Measurements from ENCODE around the gene NKD1. TPM values are rescaled to one million over a fixed set of nuclear protein-coding genes. Genes with fewer than 3 reads are reported as not detected.

NKD1 gene
- total and polyA plus RNA-seq, 2 donors (not counting 1 experiment from before 2014, with no cell fraction given), result 0.16 to 1.9 TPM

DNA sequence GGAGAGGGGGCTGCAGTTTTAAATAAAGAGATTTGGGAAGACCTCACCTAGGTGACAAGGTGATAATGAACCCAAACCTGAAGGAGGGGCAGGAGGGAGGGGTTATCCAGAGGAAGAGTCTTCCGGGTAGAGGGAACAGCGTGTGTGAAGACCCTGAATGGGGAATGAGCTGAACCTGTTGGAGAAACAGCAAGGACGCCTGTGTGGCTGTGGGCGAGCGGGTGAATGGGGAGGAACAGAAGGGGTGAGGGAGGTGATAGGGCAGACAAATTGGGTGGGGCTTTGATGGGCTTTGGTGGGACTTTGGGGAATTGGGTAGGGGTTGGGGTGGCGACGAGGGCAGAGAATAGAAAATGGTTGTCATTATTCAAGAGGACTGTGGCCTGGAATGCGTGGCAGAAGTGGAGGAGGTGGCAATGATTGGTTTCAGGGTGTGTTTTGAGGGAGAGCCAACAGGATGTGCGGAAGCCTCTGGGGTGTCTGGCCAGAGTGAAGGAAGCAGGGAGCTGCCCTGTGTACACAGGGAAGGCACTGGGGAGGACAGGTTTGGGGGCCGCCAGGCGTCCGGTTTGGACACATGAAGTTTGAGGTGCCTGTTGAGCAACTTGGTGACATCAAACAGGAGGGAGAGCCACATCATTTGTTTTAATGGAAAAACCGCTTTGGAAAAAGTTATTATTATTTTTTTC, 48.7 kb downstream of the NKD1 start:
- intact Hi-C loops (cut with micrococcal nuclease), result no loop called here
- TF ChIP-seq, protein P1, sequence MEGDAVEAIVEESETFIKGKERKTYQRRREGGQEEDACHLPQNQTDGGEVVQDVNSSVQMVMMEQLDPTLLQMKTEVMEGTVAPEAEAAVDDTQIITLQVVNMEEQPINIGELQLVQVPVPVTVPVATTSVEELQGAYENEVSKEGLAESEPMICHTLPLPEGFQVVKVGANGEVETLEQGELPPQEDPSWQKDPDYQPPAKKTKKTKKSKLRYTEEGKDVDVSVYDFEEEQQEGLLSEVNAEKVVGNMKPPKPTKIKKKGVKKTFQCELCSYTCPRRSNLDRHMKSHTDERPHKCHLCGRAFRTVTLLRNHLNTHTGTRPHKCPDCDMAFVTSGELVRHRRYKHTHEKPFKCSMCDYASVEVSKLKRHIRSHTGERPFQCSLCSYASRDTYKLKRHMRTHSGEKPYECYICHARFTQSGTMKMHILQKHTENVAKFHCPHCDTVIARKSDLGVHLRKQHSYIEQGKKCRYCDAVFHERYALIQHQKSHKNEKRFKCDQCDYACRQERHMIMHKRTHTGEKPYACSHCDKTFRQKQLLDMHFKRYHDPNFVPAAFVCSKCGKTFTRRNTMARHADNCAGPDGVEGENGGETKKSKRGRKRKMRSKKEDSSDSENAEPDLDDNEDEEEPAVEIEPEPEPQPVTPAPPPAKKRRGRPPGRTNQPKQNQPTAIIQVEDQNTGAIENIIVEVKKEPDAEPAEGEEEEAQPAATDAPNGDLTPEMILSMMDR (IDR thresholded peaks at IDR 0.05), result no peak
- TF ChIP-seq EZH2 (IDR thresholded peaks at IDR 0.05; ENCODE audit: borderline replicate concordance, insufficient read depth, low read depth, low read length, poor library complexity, severe bottlenecking), result no peak
- POLR2A ChIA-PET, result no interaction called here
- Histone ChIP-seq H3K36me3 (replicated peaks in 1 of 2; ENCODE audit: control extremely low read depth in 1 of 2, control insufficient read depth in 1 of 2, extremely low read depth in 1 of 2, insufficient read depth in 2 of 2, low read length in 1 of 2) (no peaks in the 10 kb centered on the region), H4K20me1 (ENCODE audit: control insufficient read depth, insufficient read depth, low read length, poor library complexity, severe bottlenecking) (no peaks in the 10 kb centered on the region), H2AFZ (ENCODE audit: insufficient read depth, low read depth, low read length, poor library complexity, severe bottlenecking) (no peak overlapping the region), H3K27me3 (replicated peaks in 1 of 4; ENCODE audit: control extremely low read depth in 1 of 4, control insufficient read depth in 3 of 4, insufficient read depth in 4 of 4, low read length in 3 of 4) (no peaks in the 10 kb centered on the region), H3K27ac (ENCODE audit: low read length in 2 of 2) (no peak overlapping the region), H3K4me1 (ENCODE audit: control insufficient read depth in 2 of 2, insufficient read depth in 2 of 2, low read length in 2 of 2) (no peaks in the 10 kb centered on the region), H3K79me2 (ENCODE audit: control insufficient read depth, insufficient read depth, low read length) (no peaks in the 10 kb centered on the region), H3K4me3 (ENCODE audit: control extremely low read depth in 1 of 5, extremely low read depth in 1 of 5, insufficient read depth in 1 of 5, low read depth in 2 of 5, low read length in 4 of 5) (no peak overlapping the region), H3K9me3 (ENCODE audit: control extremely low read depth in 1 of 3, control insufficient read depth in 2 of 3, insufficient read depth in 1 of 3, low read length in 2 of 3) (no peaks in the 10 kb centered on the region), H3K9ac (ENCODE audit: low read length) (no peak overlapping the region), H3K4me2 (replicated peaks; ENCODE audit: low read depth, low read length, poor library complexity, severe bottlenecking) (no peak overlapping the region)
- DNase-seq, result no peak
- Mint-ChIP-seq H3K27me3 (no peaks in the 10 kb centered on the region), H3K9me3 (ENCODE audit: insufficient read depth) (no peaks in the 10 kb centered on the region), H3K4me3 (no peak overlapping the region), H3K27ac (no peak overlapping the region), H3K4me1 (no peaks in the 10 kb centered on the region)
- 94% methylated on average over 12 of the region's 13 CpGs for WGBS (ENCODE audit: insufficient coverage)
- CTCF ChIA-PET, result no interaction called here
- no peak for ATAC-seq (ENCODE audit: low read depth)

GRCh38 chr16:50597563-50598255, 49.5 kb downstream of the NKD1 start:
- Histone ChIP-seq H3K4me2 (replicated peaks; ENCODE audit: low read depth, low read length, poor library complexity, severe bottlenecking) (no peak overlapping the region), H3K27ac (ENCODE audit: low read length in 2 of 2) (no peak overlapping the region), H3K27me3 (replicated peaks in 1 of 4; ENCODE audit: control extremely low read depth in 1 of 4, control insufficient read depth in 3 of 4, insufficient read depth in 4 of 4, low read length in 3 of 4) (no peaks in the 10 kb centered on the region), H3K4me1 (ENCODE audit: control insufficient read depth in 2 of 2, insufficient read depth in 2 of 2, low read length in 2 of 2) (no peaks in the 10 kb centered on the region), H3K79me2 (ENCODE audit: control insufficient read depth, insufficient read depth, low read length) (no peaks in the 10 kb centered on the region), H2AFZ (ENCODE audit: insufficient read depth, low read depth, low read length, poor library complexity, severe bottlenecking) (no peak overlapping the region), H3K4me3 (ENCODE audit: control extremely low read depth in 1 of 5, extremely low read depth in 1 of 5, insufficient read depth in 1 of 5, low read depth in 2 of 5, low read length in 4 of 5) (no peak overlapping the region), H3K9me3 (ENCODE audit: control extremely low read depth in 1 of 3, control insufficient read depth in 2 of 3, insufficient read depth in 1 of 3, low read length in 2 of 3) (no peaks in the 10 kb centered on the region), H3K36me3 (replicated peaks in 1 of 2; ENCODE audit: control extremely low read depth in 1 of 2, control insufficient read depth in 1 of 2, extremely low read depth in 1 of 2, insufficient read depth in 2 of 2, low read length in 1 of 2) (no peaks in the 10 kb centered on the region), H3K9ac (ENCODE audit: low read length) (no peak overlapping the region), H4K20me1 (ENCODE audit: control insufficient read depth, insufficient read depth, low read length, poor library complexity, severe bottlenecking) (no peaks in the 10 kb centered on the region)
- Mint-ChIP-seq H3K27ac (no peak overlapping the region), H3K9me3 (ENCODE audit: insufficient read depth) (no peaks in the 10 kb centered on the region), H3K4me1 (no peaks in the 10 kb centered on the region), H3K27me3 (no peaks in the 10 kb centered on the region), H3K4me3 (no peak overlapping the region)
- ATAC-seq (ENCODE audit: low read depth) (no peak), DNase-seq (no peak)
- ChIA-PET POLR2A (no interaction called here), CTCF (no interaction called here)
- TF ChIP-seq, protein P1 (IDR thresholded peaks at IDR 0.05), result no peak
- 95% methylated on average over 17 of the region's 17 CpGs for WGBS (ENCODE audit: insufficient coverage)
- intact Hi-C loops (cut with micrococcal nuclease), result no loop called here
